ENCODE measurements around the gene FALEC. TPM values are rescaled to one million over a fixed set of nuclear protein-coding genes. Genes with fewer than 3 reads are reported as not detected.

Gene FALEC
- total RNA-seq, 4 donors from 2014 or later = not detected

DNA sequence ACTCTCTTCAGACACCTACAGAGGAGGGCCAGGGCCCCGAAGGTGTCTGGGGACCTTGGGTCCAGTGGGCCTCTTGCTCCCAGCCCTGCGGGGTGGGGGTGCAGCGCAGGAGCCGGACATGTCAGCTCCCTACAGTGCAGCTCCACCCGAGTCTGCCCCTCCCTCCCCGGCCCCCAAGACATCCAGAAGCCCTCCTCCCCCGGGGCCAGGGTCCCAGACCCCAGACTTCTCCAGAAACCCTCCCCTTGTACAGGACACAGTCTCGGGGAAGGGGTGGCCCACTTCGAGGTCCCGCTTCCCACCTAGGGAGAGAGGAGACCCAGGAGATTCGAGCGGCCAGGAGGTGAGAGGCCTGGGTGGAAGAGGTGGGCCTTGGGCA, 37.3 kb downstream of the FALEC start:
- in situ Hi-C loops (cut with MboI; ENCODE audit: low pct_ligation_motif_present in 1 of 4, low pct_unique_long_range_greater_than_20kb in 1 of 4, low sequenced_read_pairs in 3 of 4) = no loop called here
- TF ChIP-seq POLR2AphosphoS5 (IDR thresholded peaks at IDR 0.05) (no peak), POLR2A (IDR thresholded peaks at IDR 0.05) (no peak), EP300 (IDR thresholded peaks at IDR 0.05; ENCODE audit: low read depth) (no peak)
- TF ChIP-seq, protein P1, sequence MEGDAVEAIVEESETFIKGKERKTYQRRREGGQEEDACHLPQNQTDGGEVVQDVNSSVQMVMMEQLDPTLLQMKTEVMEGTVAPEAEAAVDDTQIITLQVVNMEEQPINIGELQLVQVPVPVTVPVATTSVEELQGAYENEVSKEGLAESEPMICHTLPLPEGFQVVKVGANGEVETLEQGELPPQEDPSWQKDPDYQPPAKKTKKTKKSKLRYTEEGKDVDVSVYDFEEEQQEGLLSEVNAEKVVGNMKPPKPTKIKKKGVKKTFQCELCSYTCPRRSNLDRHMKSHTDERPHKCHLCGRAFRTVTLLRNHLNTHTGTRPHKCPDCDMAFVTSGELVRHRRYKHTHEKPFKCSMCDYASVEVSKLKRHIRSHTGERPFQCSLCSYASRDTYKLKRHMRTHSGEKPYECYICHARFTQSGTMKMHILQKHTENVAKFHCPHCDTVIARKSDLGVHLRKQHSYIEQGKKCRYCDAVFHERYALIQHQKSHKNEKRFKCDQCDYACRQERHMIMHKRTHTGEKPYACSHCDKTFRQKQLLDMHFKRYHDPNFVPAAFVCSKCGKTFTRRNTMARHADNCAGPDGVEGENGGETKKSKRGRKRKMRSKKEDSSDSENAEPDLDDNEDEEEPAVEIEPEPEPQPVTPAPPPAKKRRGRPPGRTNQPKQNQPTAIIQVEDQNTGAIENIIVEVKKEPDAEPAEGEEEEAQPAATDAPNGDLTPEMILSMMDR (IDR thresholded peaks at IDR 0.05) = no peak
- intact Hi-C loops (cut with DNase I; ENCODE audit: low total_unique reads) = no loop called here
- Histone ChIP-seq H3K27me3 (peaks cover 3% of the 10 kb centered on the region), H3K27ac (peak overlapping the region; percentile 68 to 86 (median 84)), H3K36me3 (no peaks in the 10 kb centered on the region), H3K9me3 (no peaks in the 10 kb centered on the region), H3K4me3 (no peak overlapping the region), H3K4me1 (peaks cover 6 to 46% (median 37%) of the 10 kb centered on the region in 4 donors)
- WGBS, 2 donors (ENCODE audit: low coverage in 1 of 2) = 83% methylated on average over 11 of the region's 12 CpGs; no CpG with 5 or more reads in 1 of the 2 donors
- DNase-seq = peak; percentile 9

DNA sequence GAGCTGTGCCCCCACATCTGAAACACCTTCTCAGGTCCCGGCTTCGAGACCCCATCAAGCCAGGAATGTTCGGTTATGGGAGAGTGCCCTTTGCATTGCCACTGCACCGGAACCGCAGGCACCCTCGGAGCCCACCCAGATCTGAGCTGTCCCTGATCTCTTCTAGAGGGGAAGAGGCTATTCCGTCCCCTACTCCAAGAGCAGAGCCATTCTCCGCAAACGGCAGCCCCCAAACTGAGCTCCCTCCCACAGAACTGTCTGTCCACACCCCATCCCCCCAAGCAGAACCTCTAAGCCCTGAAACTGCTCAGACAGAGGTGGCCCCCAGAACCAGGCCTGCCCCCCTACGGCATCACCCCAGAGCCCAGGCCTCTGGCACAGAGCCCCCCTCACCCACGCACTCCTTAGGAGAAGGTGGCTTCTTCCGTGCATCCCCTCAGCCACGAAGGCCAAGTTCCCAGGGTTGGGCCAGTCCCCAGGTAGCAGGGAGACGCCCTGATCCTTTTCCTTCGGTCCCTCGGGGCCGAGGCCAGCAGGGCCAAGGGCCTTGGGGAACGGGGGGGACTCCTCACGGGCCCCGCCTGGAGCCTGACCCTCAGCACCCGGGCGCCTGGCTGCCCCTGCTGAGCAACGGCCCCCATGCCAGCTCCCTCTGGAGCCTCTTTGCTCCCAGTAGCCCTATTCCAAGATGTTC, 38.0 kb downstream of the FALEC start:
- WGBS, 2 donors (ENCODE audit: low coverage in 1 of 2) = 84% methylated on average over 21 of the region's 23 CpGs; no CpG with 5 or more reads in 1 of the 2 donors
- peaks cover 6 to 46% (median 30%) of the 10 kb centered on the region in 4 donors for H3K4me1 ChIP-seq
- intact Hi-C loops (cut with DNase I; ENCODE audit: low total_unique reads) = no loop called here
- peak overlapping the region; percentile 68 to 86 (median 84) for H3K27ac ChIP-seq
- H3K27me3 ChIP-seq = peaks cover 3% of the 10 kb centered on the region
- no peak overlapping the region for H3K4me3 ChIP-seq
- H3K9me3 ChIP-seq = no peaks in the 10 kb centered on the region
- in situ Hi-C loops (cut with MboI; ENCODE audit: low pct_ligation_motif_present in 1 of 4, low pct_unique_long_range_greater_than_20kb in 1 of 4, low sequenced_read_pairs in 3 of 4) = no loop called here
- H3K36me3 ChIP-seq = no peaks in the 10 kb centered on the region
- TF ChIP-seq POLR2AphosphoS5 (IDR thresholded peaks at IDR 0.05) = no peak
- TF ChIP-seq, protein P1 (IDR thresholded peaks at IDR 0.05) = no peak
- no peak for TF ChIP-seq EP300 (IDR thresholded peaks at IDR 0.05; ENCODE audit: low read depth)
- no peak for TF ChIP-seq POLR2A (IDR thresholded peaks at IDR 0.05)
- no peak for DNase-seq

DNA sequence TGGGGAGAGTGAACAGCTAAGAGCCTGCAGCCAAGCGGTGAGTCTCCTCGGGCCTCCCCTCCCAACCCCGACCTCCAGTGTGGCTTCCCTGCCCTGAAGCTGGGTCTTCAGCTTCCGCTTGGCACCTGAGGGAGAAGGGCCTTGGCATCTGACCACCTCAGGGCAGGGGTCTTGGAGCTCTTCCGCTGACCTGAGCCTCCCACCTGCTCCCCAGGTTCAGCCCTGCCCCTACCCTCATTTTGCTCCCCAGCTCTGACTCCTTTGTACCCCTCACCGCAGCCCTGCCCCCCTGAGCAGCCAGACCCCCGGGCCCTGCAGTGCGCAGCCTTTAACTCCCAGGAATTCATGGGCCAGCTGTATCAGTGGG, 38.5 kb downstream of the FALEC start:
- Histone ChIP-seq H3K27ac (peak overlapping the region in 1 of 4 donors; percentile 83), H3K4me3 (no peak overlapping the region), H3K36me3 (no peaks in the 10 kb centered on the region), H3K9me3 (no peaks in the 10 kb centered on the region), H3K4me1 (peaks cover 6 to 47% (median 32%) of the 10 kb centered on the region in 4 donors), H3K27me3 (peaks cover 3% of the 10 kb centered on the region)
- 90% methylated on average over 8 of the region's 8 CpGs; no CpG with 5 or more reads in 1 of the 2 donors for WGBS, 2 donors (ENCODE audit: low coverage in 1 of 2)
- intact Hi-C loops (cut with DNase I; ENCODE audit: low total_unique reads) = no loop called here
- in situ Hi-C loops (cut with MboI; ENCODE audit: low pct_ligation_motif_present in 1 of 4, low pct_unique_long_range_greater_than_20kb in 1 of 4, low sequenced_read_pairs in 3 of 4) = no loop called here
- TF ChIP-seq POLR2AphosphoS5 (IDR thresholded peaks at IDR 0.05) = no peak
- peak; percentile 5 for TF ChIP-seq POLR2A (IDR thresholded peaks at IDR 0.05)
- DNase-seq = no peak

DNA sequence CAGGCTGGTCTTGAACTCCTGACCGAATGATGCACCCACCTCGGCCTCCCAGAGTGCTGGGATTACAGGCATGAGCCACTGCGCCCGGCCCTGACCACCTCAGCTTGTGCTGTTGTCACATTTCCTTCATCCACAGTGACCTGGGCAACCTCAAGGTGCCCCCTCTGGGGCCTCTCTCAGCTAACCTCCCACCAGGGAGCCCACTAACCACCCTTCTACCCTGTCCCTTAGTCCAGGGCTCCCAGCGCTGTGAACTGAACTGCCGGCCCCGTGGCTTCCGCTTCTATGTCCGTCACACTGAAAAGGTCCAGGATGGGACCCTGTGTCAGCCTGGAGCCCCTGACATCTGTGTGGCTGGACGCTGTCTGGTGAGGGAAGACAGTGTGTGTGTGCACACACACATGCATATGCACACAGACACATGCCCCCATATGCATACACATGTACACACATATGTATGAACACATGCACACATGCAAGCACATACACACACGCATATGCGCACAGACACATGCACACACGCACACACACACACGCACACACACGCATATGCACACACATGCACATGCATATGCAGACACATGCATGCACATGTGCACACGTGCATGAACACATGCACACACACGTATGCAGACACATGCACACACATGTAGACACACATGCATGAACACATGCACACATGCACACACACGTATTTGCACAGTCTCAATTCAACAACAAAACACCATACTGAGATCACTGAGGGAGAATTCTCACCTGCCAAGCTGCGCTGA, 39.8 kb downstream of the FALEC start:
- H3K36me3 ChIP-seq = no peaks in the 10 kb centered on the region
- no peaks in the 10 kb centered on the region for H3K27me3 ChIP-seq
- no peak overlapping the region for H3K4me3 ChIP-seq
- WGBS, 2 donors (ENCODE audit: low coverage in 1 of 2) = 92 to 94% methylated on average over 3 to 19 of the region's 19 CpGs
- no peak for DNase-seq
- in situ Hi-C loops (cut with MboI; ENCODE audit: low pct_ligation_motif_present in 1 of 4, low pct_unique_long_range_greater_than_20kb in 1 of 4, low sequenced_read_pairs in 3 of 4) (no loop called here), intact Hi-C loops (cut with DNase I; ENCODE audit: low total_unique reads) (no loop called here)
- H3K4me1 ChIP-seq = peaks cover 10 to 49% (median 36%) of the 10 kb centered on the region in 4 donors
- TF ChIP-seq, protein P1 (IDR thresholded peaks at IDR 0.05) = no peak
- peak in 1 of 3 donors; percentile 62 for TF ChIP-seq POLR2AphosphoS5 (IDR thresholded peaks at IDR 0.05)
- TF ChIP-seq EP300 (IDR thresholded peaks at IDR 0.05; ENCODE audit: low read depth) = no peak
- H3K9me3 ChIP-seq = no peaks in the 10 kb centered on the region
- H3K27ac ChIP-seq = no peak overlapping the region
